Stimulated activated CD4-positive, alpha-beta T cell treated with anti-CD3 and anti-CD28 coated beads, TNF-alpha, amount 100 ng/mL, for 1 hour (primary cell): ENCODE measurements around the gene WIPF3.

Source experiments
- DNase-seq, 3 donors: peaks; one replicate each; pipeline ENCODE4 v3.0.0-alpha.2; 2020; ENCODE audit warnings: low read depth in 3 of 3, low spot score in 1 of 3

Gene WIPF3

DNA sequence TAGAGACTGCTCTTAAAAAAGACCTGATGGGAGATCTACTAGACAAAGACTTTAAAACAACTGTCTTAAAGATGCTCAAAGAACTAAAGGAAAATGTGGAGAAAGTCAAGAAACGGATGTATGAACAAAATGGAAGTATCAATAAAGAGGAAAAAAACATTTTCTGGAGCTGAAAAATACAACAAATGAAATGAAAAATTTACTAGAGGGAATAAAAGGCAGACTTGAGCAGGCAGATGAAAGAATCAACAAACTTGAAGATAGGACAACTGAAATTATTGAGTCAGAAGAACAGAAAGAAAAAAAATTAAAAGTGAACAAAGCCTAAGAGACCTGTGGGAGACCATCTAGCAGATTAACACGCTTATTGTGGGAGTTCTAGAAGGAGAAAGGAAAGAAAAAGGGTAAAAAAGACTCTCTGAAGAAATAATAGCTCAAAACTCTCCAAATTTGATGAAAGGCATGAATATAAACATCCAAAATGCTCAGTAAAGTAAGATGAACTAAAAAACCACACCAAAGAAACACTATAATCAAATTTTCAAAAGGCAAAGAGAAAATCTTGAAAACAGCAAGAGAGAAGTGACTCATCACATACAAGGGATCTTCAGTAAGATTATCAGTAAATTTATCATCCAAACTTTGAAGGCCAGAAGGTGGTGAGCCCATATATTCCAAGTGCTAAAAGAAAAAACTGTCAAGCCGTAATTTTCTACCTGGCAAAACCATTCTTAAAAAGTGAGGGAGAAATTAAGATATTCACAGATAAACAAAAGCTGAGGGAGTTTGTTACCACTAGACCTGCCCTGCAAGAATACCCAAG lies 100.1 kb downstream of the WIPF3 start:
- DNase-seq, result no peak

DNA sequence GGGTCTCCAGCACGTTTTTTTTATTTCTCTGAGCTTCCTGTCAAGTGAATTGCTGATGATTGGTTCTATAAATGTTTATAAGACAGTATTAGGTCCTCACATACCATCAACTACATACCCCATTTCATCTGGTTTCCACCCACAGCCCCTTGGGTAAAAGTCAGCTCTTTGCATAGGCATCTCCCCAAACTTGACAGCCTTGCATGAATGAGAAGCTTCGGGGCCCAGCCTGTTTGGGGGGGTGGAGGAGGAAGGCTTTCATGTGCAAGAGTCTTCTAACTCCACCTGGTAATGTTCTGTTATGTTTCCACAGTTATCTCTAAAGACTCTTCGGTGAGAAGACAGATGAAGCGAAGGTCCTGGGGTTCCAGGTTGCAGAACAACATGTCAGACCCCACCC lies 107.9 kb downstream of the WIPF3 start:
- no peak for DNase-seq

DNA sequence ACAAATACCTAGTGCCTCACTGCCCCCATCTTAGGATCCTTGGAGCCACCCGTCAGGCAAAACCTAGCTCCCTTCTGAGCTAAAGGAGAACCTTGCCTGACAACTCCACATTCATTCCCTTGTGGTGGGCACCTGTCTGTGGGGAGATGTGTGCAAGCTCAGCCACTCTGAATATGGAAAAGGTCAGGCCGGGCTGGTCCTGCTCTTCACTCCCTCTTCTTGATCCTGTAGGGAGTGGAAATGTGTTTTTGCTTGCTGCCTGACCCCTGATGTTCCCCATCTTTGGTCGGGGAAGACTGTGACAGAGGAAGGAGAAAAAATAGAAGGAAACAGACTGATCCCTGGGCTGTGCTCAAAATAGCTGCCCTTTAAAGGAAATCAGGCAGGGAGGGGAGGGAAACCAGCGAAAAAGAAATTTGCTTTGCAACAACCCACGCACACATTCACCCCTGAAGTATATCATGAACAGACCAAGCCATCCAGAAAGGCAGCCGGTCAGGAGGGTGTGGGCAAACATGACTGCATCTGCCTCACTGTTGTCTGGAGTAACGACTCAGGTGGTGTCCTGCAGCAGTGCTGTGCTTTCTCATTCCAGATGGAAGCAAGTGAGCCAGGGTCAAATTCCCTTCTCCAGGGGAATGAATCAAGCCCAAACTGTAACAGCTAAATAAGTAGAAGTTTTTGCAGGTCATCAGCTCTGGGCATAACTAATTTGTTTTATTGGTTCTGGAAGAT lies 109.3 kb downstream of the WIPF3 start:
- DNase-seq, result no peak

DNA sequence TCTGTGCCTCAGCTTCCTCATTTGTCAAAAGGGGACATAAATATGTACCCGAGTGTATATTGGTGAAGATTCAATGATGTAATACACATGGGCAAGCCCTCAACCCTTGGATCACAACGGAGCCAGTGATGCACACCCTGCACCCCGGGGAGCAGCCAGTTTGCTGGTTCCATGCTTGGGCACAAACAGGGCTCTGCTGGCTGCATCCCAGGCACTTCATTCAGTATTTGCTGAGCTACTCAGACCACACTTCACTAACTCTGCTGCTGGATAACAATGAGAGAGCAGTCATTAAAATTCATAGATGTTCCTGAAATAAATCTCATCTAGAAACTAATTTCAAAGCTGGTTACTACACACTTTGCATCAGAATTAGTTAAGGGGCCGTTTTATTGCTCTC lies 111.3 kb downstream of the WIPF3 start:
- no peak for DNase-seq

DNA sequence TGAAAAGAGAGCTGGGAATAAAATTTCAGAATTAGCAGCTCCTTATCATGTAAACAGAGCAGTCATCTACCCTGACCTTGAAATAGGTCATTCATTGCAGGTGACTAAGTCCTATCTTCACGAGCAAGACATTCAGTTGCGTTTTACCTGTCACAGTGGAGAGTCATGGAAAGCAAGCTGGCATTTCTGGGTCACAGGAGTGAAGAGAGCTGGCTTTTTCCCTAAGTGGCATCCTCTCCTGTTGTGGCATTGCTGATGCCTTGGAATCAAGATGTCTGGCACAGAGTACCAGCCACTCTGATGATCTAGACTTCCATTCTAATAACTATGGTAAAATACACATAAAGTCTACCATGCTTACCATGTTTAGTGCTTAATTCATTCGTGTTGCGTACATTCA lies 112.5 kb downstream of the WIPF3 start:
- no peak for DNase-seq

DNA sequence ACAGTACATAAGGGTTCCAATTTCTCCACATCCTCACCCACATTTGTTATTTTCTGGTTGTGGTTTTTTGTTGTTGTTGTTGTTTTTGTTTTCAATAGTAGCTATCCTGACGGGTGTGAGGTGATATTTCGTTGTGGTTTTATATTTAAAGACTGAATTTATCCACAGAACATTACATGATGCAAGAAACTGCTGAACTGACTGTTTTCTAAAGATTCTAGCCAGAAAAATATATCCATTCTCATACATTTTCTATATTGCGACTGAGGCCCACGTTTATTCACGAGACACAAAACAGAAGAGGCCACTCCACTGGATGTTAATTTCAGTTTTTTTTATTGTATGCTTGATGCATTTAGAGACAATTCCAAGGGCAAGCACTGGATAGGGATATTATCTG lies 113.5 kb downstream of the WIPF3 start:
- DNase-seq, result no peak

DNA sequence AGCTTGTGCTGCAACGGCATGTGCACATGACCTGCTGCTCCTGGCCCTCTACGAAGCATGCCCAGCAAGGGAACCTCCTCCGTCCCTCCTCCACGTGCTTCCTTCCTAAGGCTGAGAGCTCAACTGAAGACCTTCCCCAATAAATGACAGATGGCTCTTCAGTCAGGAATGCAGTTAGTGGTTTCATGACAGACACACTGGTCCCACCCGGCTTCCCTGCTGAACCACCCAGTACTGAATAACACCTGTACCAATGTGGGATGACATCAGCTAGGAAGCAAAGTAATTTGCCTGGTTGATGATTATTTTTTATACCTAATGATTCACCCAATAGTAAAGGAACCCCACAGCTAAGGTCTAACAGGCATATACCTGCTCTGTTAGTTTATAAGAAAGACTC lies 114.2 kb downstream of the WIPF3 start:
- DNase-seq, result no peak

DNA sequence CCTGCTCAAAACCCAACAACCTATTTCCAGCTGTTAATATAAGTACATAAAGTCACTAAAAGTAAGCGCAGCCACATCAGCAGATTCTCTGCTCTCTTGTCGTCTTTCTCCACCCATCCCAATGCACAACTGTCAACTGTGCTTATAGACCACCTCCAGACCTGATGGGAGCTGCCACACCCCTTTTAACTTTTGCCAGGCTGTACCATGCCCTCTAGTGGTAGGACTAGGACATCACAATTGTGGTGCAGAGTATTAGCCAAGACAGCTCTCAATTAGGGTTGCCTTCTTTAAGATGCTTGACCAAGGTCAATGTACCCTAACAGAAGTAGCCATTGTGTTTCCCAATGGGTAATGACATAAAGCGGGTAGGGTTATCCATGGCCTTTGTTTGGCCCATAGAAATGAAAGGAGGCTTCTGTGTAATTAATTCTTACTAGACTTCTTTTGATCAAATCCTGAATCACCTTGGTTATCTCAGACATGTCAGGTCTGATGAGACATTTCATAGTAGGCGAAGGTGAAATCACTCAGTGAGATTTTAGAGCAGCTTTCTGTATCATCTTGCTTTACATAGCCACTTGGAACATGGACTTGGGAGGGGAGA lies 115.2 kb downstream of the WIPF3 start:
- peak in 1 of 3 donors; percentile 8 for DNase-seq

DNA sequence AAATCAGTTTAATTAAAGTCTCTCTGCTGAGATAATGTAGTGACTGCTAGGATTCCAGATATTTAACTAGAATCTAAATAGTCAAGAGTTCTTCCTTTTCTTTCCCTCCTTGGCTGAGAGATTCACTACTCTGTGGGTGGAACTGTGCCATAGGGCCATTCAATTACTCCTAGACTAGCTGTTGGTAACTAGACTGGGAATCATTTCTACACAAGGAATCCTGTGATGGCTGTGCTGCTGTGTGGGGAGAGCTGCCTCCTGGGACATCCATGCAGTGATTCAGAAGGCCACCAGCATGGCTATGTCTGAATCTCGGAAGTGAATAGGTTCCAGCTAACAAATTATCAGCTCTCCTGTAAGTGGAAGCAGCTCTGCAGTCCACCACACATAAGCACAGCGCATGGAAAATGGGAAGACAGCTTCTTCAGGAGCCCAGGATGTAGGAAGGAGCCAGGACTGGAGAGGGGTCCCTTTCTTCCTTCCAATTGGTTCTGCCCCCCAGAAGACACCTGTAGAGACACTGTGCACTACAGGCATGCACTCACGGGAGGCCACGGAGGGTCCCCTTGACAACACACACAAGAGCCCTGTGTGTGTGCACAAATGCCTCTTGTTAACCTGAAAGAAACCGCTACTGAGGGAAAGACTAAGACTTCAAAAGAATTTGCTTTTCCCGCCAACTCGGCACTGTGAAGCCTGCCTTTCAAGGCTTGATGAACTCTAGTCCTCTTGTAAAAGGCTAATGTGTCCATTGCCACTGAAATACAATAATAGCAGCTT lies 116.8 kb downstream of the WIPF3 start:
- no peak for DNase-seq

DNA sequence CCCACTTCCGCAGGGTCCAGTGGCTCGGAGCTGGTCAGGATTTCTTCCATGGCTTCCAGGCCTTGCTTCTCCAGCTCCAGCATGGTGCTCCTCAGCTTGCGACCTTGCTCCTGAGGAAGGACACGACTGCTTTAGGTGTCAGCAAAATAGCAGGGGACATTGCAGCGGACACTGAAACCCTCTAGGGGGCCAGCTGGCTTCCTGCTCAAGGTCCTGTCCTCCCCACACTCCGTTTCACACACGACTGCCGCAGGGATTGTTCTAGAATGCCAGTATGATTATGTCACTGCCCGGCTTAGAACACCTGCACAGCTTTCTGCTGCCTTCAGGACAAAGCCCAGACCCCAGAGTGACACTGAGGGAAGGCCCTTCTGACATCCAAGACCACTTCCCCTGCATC lies 117.7 kb downstream of the WIPF3 start:
- no peak for DNase-seq

DNA sequence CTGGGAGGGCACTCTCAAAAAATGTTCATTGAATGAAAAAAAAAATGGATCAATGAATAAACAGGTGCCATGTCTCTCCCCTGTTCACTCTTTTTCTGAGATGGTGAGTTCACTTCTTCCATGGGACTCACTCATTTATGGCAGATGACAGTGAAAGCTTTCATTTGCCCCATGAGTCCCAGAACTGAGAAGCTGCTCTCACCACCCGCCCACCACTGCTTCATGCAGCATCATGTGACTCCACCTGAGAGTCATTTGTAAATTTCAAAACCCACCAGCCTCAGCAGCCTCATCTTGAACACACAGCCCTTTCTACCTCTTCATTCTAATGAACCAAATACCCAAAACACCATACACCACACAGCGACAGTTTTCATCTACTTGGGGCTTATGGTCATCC lies 118.4 kb downstream of the WIPF3 start:
- no peak for DNase-seq

DNA sequence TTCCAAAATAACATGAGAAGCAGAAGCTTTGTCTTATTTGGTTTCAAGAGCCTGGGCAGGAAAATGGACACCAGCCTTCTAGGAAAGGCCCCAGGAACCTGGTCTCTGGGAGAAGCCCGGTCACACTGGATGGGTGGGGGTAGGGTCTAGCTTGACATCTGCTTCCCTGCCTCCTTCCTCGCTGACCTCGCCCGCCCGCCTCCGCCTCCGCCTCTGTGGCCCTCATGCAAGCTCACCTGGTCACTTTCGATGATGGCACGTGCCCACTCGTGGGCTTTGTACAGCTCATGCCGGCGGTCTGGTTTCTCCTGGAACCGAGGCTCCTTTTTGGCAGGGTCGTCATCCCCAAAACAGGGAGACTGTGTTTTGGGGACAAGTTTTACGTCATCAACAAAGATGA lies 119.9 kb downstream of the WIPF3 start:
- DNase-seq, result no peak

DNA sequence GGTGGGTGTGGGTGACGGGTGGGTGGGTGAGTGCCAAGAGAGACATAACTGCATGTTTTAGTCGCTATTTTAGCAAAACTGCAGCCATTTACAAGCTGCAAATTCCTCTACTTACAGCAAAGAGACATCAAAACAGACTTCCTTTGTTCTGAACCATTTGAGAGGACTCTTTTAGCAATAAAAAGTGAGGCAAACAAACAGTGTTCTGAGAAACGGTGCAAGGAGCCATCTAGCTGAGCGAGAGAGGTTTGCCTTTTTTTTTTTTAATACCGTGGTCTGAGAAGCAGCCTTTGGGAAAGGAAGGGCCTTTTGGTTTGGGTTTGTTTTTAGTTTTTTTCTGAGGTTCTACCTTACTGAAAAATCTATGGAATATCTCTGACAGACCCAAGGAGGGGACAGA lies 120.4 kb downstream of the WIPF3 start:
- no peak for DNase-seq

DNA sequence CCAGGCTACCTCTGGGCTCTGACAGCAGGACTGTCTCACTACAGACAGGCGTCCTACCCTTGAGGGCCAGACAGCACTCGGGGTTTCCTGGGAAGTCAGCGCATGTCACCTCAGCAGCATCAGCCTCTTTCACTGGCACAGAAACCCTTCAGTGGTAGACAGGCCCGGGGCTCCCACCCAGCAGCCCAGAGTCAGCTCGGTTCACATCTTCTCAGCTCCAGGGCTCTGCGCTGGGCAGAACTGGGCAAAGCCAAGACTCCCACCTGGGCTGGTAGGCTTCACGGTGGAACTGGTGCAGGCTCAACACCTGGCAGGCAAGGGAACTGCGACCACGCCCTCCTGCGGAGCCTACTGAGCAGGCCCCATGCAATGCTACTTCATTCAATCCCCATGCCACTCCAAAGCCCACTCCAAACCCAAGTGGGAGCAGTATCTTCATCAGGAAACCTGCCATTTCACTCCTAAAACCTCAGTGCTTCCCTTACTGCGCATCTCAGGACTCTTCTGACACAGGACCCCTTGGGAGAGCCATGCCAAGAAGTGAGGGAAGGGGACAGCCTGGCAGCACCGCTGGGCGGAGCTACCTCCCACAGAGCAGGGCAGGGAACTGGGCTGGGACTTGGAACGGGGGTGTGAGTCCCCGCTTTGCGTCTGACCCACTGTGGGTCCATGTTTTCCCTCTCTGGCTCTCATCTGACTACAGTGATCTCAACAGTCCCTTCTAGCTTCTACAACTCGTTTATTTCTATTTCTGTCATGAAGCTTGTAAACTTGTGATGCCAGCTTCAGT lies 122.9 kb downstream of the WIPF3 start:
- DNase-seq, result no peak

DNA sequence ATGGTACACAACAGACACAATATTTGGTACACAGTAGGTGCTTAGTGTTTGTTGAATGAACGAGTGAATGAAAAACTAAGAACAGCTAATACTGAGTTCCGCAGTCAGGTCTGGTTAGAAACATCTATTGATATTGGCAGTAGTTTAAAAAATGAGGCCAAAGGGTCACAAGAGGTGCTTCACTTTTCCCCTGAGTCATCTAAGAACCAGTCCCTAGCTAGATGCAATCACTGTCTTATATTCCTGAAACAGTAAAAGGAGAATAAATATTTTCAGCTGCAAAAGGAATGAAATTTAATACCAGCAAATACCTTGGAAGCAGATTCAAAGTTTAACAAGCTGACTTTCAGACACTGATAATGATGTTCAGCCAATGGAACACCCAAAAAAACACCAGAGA lies 128.8 kb downstream of the WIPF3 start:
- no peak for DNase-seq

DNA sequence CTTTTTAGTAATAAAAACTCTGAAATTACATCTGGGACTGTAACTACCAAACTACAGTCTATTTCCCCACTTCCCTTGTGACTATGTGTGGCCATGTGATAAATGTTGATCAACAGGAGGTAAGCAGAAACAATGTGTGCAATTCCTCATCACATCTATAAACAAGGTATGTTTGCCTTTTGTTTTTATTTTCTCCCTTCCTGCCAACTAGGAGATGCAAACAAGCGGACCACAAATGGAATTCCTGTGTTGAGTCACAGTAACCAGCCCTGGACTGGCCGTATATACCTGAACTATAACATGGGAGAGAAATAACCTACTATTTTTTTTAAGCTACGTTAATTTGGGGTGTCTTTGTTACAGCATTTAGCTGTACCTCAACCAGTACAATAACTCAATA lies 130.8 kb downstream of the WIPF3 start:
- no peak for DNase-seq

DNA sequence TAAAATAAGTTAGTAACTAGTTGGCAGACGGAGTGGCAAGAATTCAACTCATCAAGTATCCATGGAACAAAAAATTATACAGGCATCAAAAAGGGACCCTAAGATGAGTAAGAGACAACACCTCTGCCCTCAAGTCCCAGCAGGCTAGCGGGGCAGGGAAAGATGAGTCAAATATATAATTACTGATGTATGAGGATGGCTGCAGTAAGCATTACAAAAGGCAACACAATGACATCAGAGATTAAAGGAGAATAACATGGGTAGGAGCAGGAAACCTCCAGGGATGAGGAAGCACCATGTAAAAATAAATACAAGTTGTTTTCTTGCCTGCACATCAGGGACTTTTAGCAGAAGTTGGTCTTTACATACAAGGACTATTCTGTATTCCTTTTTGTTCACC lies 133.9 kb downstream of the WIPF3 start:
- no peak for DNase-seq

DNA sequence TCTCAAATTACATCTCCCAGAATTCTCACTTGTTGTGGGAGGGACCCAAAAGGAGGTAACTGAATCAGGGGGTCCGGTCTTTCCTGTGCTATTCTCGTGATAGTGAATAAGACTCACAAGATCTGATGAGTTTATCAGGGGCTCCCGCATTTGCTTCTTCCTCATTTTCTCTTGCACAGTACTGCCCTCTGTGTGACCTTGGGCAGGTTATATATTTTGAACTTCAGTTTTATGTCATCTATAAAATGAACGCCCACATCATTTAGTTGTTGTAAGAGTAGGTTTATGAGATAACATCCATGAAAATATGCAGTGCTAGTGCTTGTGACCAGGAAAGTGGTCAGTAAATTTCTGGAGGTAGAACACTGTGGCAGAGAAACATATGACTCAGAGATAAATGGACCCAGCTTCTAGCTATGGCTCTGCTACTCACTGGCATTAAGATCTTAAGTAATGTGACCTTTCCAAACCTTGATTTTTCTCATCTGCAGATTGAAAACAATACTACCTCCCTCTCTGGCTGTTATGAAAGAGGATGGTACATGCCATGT lies 139.0 kb downstream of the WIPF3 start:
- no peak for DNase-seq

DNA sequence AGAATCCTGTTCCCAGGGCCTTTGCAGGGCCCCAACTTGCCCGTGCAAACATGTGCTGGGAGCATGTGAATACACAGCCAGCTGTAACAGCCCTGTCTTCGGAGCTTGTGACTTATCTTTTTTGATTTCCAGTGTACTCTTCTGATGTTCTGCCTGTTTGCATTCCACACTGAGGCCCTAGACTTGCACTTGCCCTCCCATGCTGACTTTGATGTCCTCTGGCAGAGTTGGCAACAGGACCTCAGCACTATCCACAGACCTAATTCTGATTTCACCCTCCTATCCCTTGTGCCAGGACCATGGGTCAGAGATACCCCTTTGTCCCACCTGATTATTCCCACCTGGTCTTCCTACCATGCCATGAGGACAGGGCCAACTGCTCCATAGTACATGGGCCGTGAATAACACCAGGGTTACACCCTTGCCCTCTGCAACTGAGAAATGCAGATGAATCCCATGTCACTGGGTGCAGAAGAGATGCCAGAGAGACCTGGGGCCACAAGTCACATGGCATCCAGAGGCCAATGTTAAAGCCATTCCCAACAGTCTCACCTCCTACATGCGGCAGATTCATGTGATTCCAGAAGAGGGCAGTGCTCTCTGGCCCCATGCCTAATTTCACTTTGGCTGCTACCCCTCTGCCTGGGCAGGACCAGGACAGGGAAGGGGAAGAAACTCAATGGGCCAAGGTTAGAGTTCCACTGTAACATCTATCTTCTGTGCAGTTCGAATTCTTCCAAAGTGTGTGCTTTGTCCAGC lies 140.3 kb downstream of the WIPF3 start:
- DNase-seq, result no peak

DNA sequence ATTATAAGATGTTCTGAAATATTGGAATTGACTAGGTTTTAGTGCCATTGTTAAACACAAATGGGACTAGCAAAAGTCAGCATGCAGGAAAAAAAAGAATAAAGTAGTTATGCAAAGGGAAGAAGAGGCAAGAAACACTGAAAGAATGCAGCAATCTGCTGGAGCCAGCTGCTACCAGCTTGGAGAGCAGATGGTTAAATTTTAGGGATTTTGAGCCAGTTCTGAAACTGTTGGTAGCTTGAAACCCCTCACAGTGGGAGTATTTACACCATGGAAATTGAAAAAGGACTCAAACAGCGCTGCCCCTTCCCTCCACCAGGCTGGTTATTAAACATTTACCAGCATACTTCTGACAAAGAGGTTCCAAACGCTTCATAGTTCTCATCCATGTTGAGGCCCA lies 142.3 kb downstream of the WIPF3 start:
- DNase-seq, result no peak
